K562 (cell line): ENCODE results near the gene FAM90A26.
"Not testable (repeated sequence)": the region's sequence is repeated elsewhere in the genome, so short reads cannot be mapped to it uniquely, and the experiment has no call there.

ENCODE experiments used
- NBN ChIP-seq: fragments of 450-650 bp; IDR thresholded peaks from 2 replicates; pipeline ENCODE4 v1.6.1; 2016; ENCODE audit warnings: low read depth, mild to moderate bottlenecking
- PHF21A ChIP-seq: fragments of 450-650 bp; IDR thresholded peaks from 2 replicates; pipeline ENCODE4 v1.6.1; 2017; ENCODE audit warnings: low read depth, borderline replicate concordance
- POLR2A ChIP-seq: fragments of 450-650 bp; conservative IDR thresholded peaks from 2 replicates; pipeline ENCODE4 v1.6.1; 2016
- POLR2AphosphoS5 ChIP-seq: IDR thresholded peaks from 2 replicates; pipeline ENCODE4 v1.6.1; 2011; ENCODE audit warnings: mild to moderate bottlenecking, low read depth, low read length, moderate library complexity; ENCODE audit not compliant: control insufficient read depth, insufficient read depth
- TCF7L2 ChIP-seq: fragments of 150-350 bp; IDR thresholded peaks from 2 replicates; pipeline ENCODE4 v1.6.1; 2016; ENCODE audit warnings: low read depth, mild to moderate bottlenecking, low read length, moderate library complexity
- ZBTB17 ChIP-seq: fragments of 450-650 bp; formaldehyde crosslinking; IDR thresholded peaks from 2 replicates; pipeline ENCODE4 v1.4.0; 2020; ENCODE audit warnings: mild to moderate bottlenecking
- TF ChIP-seq, protein P1 (sequence below), 2 experiments: fragments of 450-650 bp in 1 of 2; sonication (generic) in 1 of 2; formaldehyde crosslinking in 1 of 2; IDR thresholded peaks in 1 of 2; conservative IDR thresholded peaks in 1 of 2; 2 replicates each; pipeline versions ENCODE4 v1.6.1 to v1.8.1; 2016 to 2023; ENCODE audit warnings: mild to moderate bottlenecking in 2 of 2, moderate library complexity in 2 of 2, inconsistent platforms in 1 of 2, missing genetic modification reagents in 1 of 2

DNA sequence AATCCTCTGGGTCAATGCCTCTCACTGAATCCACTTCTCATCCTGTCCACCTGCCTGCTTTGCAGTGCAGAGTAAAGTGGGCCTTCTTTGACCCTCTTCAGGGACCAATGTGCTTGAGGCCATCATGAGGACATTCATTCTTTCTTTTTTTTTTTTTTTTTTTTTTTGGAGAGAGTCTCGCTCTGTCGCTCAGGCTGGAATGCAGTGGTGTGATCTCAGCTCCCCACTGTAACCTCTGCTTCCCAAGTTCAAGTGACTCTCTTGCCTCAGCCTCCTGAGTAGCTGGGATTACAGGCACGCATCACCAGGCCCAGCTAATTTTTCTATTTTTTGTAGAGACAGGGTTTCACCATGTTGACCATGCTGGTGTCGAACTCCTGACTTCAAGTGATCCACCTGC is 22.8 kb upstream of the FAM90A26 start:
- TF ChIP-seq, protein P1, sequence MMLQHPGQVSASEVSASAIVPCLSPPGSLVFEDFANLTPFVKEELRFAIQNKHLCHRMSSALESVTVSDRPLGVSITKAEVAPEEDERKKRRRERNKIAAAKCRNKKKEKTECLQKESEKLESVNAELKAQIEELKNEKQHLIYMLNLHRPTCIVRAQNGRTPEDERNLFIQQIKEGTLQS (IDR thresholded peaks at IDR 0.05) = not testable (repeated sequence)
- TF ChIP-seq, protein P1 (CRISPR knock-in tag; conservative IDR thresholded peaks at IDR 0.05) = not testable (repeated sequence)
- TF ChIP-seq NBN; POLR2AphosphoS5; ZBTB17 (CRISPR knock-in tag); TCF7L2; POLR2A; PHF21A: not testable (repeated sequence)
